LNCAP (cell line): ENCODE measurements around the gene MUL1.

Experiments used
- TF ChIP-seq, protein P1 (sequence below): fragments of 450-650 bp; IDR thresholded peaks from 2 replicates; pipeline ENCODE4 v1.5.1; 2017; ENCODE audit warnings: mild to moderate bottlenecking

MUL1 gene, protein sequence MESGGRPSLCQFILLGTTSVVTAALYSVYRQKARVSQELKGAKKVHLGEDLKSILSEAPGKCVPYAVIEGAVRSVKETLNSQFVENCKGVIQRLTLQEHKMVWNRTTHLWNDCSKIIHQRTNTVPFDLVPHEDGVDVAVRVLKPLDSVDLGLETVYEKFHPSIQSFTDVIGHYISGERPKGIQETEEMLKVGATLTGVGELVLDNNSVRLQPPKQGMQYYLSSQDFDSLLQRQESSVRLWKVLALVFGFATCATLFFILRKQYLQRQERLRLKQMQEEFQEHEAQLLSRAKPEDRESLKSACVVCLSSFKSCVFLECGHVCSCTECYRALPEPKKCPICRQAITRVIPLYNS

DNA sequence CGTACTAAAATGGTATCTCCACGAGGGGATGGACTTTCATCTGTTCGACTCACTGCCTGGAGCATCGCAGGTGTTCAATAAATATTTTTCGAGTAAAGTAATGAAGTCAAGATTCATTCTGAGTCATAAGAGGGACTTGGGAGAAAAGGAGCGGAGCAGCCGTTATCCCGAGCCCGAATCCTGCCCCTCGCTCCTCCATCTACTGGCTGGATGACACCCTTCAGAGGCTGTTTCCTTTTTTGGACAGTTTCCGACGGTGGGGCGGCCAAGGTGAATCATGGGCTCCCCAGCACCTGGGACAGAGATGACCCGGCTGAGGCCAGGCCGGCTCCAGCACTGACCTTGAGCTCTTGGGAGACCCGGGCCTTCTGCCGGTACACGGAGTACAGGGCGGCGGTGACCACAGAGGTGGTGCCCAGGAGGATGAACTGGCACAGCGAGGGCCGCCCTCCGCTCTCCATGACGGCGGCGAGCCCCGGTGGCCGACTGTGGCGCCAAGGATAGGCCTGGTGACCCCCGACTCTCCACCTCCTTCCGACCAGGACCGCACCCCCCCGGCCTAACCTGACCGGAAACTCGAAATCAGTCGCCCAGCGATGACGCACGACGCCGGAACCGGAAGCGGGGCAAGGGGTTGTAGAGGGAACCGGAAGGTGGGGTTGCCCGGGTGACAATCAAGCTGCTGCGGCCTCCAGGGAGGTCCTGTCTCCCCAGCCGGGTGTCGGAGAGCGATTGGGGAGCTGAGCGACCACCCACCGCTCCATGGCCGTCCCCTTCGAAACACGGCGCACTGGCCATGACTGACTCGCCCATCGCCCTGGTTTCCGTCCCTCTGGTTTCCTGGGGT, at the start of gene MUL1:
Gene MUL1, minus strand, starts transcription at position 588 of the 847 bp plus-strand sequence. Its CDS starts 127 bp downstream, at position 461.
- TF ChIP-seq, protein P1, sequence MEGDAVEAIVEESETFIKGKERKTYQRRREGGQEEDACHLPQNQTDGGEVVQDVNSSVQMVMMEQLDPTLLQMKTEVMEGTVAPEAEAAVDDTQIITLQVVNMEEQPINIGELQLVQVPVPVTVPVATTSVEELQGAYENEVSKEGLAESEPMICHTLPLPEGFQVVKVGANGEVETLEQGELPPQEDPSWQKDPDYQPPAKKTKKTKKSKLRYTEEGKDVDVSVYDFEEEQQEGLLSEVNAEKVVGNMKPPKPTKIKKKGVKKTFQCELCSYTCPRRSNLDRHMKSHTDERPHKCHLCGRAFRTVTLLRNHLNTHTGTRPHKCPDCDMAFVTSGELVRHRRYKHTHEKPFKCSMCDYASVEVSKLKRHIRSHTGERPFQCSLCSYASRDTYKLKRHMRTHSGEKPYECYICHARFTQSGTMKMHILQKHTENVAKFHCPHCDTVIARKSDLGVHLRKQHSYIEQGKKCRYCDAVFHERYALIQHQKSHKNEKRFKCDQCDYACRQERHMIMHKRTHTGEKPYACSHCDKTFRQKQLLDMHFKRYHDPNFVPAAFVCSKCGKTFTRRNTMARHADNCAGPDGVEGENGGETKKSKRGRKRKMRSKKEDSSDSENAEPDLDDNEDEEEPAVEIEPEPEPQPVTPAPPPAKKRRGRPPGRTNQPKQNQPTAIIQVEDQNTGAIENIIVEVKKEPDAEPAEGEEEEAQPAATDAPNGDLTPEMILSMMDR, result no peak

DNA sequence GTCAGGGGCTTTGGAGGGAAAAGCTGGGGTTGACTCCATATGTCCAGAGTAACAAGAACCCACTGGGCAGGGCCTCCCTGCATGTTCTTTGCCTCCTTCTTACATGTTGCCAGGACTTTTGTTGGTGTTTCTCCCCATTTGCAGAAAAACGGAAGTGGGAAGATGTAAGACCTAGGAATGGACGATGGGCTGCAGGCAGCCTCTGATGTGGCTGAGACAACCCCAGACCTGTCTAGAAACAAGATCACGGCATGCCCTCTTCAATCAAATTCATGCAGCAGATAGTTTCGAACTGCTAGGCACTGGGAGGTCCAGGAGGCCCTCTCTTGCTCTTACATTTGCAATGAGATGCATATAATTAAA, 47.8 kb upstream of the MUL1 start:
- TF ChIP-seq, protein P1, result no peak

DNA sequence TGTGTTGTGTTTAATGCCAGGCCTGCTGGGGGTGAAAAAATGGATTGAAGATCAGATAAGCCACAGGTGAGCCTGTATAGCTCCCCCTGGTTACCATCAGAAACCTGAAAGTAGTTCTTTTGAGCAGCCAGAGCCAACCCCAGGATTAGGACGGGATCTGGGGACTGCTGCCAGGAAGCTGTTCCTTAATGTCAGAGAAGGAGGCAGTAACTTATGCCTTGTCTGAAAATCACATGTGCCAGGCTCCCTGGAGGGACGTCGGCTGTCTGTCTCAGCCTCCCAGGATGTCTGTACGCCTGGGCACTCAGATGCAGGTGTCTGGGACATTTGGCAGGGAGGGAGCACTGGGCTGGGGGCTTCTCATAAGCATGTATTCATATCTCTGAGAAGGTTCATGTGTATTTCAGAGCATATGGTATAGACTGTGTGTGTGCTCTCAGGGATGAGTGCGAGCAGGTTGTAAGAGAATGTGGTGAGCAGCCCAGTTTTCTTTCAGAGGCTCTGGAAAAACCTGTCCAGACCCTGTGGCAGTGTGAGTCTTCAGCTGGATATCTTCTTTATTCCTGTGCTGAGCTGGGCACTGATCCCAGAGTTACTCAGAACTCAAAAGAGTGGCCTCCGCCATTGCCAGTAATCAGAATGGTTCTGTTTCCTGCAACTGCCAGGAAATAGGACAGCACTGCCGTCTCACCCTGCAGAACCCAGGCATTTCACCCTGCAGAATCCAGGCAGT, 47.2 kb upstream of the MUL1 start:
- TF ChIP-seq, protein P1, result no peak

DNA sequence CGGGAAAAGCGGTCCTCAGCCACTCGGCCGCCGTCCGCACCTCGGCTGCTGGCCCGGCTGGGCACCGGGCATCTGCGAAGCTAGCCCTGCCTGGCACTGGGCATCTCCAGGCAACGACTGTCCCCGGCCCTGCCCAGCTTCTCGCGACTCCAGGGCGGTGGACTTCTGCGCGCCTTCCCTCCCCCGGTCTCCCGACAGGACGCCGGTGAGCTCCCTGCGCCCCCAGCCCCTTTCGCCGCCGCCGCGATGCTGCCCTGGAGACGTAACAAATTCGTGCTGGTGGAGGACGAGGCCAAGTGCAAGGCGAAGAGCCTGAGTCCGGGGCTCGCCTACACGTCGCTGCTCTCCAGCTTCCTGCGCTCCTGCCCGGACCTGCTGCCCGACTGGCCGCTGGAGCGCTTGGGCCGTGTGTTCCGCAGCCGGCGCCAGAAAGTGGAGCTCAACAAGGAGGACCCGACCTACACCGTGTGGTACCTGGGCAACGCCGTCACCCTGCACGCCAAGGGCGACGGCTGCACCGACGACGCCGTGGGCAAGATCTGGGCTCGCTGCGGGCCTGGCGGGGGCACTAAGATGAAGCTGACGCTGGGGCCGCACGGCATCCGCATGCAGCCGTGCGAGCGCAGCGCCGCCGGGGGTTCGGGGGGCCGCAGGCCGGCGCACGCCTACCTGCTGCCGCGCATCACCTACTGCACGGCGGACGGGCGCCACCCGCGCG, 44.9 kb upstream of the MUL1 start:
- TF ChIP-seq, protein P1, result no peak

DNA sequence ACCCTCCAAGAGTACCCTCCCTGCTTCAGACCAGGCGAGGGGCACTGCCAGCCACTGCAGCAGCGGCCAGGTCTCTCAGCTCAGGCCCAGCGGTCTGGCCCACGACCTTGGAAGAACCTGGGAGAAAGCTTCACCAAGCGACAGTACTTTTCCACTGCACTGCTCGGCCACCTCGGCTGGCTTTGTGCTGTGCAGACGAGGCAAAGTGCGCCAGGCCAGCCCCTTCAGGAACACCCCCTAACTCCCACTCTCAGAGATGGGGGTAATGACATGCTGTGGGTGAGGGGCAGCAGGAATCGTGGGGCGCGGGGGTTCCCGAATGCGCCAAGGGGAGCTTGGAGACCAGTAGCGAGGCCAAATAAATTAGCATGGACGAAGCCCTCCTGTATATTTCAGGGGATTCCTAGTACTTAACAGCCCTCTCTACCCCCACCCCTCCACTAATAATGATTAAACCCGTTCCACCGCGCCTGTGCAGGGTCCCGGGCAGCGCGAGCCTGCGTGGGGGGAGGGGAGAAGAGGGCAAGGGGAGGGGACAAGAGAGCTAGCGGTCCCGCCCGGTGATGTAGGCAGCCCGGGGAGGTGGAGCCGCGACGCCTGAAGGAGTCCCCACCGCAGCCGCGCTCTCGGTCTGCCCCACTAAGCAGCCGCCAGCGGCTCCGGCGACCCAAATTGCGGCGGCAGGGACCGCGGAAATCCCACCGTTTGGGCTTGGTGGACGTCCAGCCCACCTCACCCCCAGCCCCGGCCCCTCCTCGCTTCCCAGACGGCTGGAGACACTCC, 44.2 kb upstream of the MUL1 start, which contains the start of gene FAM43B:
Gene FAM43B, plus strand, starts transcription at position 629 of the 783 bp plus-strand sequence. CDS start 401 bp downstream, outside the sequence.
- TF ChIP-seq, protein P1, result no peak

DNA sequence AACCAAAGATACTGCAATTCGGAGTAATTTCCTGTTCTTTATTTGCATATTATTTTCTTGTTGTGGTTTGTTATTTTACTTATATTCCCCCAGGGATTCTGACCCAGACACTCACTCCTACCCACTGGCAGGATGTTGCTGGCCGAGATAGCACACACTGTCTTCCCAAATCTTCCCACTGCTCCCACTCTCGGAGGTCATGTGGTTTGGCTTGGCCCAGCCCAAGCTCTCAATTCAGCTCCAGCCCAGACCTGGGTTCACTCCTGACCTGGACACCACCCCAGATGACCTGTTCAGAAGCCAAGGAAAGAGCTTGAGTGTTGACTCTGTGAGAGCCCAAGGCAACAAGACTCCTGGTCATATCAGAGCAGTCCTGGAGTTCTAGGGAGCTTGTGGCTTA, 43.2 kb upstream of the MUL1 start:
- TF ChIP-seq, protein P1, result no peak
